Urothelium cell line (cell line): ENCODE results near the gene RAB3IP.

ENCODE experiments used
- DNase-seq: peaks from one replicate; pipeline ENCODE4 v3.0.0; 2011; ENCODE audit warnings: low spot score, mixed read lengths
- FAIRE-seq: peaks from 2 replicates; lab custom pipeline; 2011; peaks lifted over from hg19 to GRCh38; lab: Jason Lieb, UNC

RAB3IP gene, protein sequence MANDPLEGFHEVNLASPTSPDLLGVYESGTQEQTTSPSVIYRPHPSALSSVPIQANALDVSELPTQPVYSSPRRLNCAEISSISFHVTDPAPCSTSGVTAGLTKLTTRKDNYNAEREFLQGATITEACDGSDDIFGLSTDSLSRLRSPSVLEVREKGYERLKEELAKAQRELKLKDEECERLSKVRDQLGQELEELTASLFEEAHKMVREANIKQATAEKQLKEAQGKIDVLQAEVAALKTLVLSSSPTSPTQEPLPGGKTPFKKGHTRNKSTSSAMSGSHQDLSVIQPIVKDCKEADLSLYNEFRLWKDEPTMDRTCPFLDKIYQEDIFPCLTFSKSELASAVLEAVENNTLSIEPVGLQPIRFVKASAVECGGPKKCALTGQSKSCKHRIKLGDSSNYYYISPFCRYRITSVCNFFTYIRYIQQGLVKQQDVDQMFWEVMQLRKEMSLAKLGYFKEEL

DNA sequence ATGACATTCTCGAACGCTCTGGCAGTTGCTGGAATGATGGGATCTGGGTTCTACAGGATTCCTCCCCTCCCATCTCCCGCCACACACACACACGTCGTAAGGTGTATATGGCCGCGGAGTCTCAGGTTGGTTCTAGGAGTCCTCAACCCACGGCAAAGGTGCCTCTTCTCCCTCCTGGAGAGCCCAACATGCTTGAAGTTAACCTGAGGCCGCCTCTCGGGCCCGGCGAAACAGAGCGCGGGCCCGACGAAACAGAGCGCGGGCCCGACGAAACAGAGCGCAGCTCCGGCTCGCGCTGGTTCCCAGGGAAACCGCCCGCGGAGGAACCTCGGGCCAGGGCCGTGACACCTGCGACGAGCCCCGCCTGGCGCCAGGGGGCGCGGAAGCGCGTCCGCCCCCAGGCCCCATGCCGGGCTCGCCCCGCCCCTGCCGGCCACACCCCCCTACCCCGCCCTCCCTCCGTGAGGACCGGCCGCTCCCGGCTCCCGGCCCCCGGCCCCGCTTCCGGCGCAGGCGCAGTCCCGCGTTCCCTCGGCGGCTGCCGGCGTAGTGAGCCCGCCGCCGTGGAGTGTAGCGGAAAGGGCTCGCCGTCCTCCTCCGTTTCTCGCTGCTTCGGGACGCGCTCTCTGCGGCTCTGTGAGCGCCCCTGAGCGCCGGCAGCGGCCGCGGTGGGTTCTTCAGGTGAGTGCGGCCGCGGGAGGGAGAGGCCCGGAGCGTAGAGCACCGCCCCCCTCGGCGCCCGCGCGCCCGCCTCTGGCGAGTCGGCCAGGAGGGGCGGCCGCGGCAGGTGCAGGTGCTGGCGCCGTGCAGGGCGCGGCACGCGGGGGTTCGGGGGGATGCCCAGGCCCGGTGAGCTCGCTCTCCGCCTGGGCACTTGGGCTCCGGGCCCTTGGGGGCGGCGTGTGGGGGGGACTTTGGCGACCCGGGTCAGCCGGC lies at the start of gene RAB3IP:
RAB3IP (plus strand) TSS at position 510 of the 936 bp plus-strand sequence. CDS start 16,549 bp downstream, outside the sequence.
- FAIRE-seq = peak; percentile 17
- peak; percentile 95 for DNase-seq

DNA sequence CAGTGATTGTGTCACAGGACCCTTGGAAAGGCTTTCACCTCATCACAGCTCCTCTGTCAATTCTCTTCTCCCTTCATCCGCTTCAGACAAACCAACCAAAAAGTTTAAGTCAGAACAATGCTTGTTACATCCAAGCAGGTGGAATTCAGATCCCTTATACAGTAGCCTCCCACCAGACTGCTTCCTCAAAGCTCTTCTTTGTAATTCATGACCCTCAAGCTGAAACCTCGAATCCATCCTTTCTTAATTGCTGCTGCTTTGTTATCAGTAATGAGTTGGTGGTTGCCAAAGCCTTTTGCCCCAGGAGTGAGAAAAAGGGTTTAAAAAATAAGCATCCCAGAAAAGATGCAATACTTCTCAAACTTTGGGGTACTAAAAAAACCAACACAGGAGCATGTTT lies 49.0 kb upstream of the RAB3IP start:
- FAIRE-seq = no peak
- DNase-seq = no peak

DNA sequence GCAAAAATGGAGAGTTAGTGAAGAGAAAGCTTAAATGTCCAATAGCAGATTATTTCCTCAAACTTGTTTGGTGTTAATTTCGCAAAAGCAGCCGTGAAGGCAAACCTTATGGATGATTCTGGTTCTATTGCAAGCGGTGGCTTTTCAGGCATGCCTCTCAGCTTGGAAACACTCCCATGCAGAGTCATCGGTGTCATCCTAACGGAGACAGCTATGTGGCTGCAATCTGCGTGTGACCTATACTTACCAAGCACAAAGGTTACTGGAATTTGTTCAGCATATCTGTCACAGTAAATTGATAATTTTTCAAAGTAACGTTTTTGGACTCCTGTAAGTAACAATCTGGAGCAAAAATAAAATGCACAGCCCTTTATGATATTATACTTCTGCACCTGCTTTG lies 44.5 kb upstream of the RAB3IP start:
- DNase-seq (no peak), FAIRE-seq (no peak)

DNA sequence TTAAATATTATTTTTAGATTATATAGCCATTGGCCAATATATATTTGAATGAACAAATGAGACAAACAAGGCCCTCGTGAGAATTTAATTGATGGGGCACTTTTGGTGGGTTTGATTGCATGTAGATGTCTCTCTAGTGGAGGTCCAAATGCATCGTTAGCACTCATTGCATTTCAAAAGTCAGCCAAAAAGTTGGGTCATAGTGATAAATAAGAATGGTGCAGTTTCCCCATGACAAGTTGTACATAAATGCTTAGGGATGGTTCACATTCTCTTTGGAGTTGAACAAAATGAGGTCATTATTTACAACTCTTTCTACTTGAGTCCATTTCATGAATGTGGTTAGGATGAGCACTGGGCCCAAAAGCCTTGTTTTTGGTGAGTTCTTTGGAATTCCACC lies 40.6 kb upstream of the RAB3IP start:
- DNase-seq (no peak), FAIRE-seq (no peak)

DNA sequence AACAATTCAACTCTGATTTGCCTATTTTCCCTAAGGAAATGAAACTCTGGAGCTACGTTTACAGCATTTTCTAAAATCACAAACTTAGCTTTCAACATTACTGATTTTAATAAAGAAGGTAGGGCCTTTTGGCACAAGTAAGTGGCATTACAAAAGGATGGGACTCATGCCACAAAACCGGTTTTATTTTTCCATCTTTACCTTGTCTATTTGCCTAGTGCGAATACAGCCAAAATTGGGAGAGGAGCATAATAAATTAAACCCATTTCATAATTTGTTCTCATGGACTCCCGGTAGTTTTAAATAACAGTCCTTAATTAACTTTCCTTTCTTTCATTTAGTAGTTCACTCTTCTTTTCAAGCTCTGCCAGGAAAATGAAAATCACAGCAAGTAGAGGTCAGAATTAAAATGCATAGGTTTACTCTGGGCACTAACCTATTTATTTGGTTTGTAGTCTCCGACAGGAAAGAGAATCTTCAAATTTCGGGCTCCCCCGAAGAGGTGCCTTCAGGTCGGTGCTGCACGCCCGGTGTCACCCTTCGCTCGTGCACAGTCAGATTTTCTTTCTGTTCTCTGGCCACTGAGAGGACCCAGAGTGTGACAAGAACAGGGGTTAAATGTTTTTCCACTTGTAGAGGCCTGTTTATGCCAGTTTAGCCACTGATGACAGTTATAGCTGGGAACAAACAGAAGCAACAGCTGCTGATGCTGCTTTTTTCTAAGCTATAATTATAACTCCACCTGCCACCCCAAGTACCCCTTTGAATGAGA lies 39.7 kb upstream of the RAB3IP start, which contains the start of gene BEST3:
BEST3 (minus strand) TSS at position 535 of the 772 bp plus-strand sequence. CDS start 1,505 bp downstream, outside the sequence.
- FAIRE-seq (no peak), DNase-seq (no peak)

DNA sequence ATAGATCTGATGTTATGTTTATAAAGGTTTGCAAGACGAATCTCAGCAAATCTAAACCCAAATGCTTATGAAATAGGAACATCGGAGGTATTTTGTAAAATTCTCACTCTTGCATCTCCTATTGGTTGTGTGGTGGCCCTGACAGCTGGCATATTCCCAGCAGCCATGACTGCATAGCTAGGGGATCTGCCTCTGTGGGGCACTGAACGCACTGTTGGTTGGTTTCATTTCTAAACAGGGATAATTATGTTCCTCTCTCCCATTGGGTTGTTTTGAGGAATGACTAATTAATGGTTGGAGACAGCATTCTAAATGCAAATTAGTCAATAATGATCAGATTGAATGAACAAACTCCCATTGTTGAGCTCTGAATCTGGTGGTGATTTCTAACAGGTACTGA lies 36.8 kb upstream of the RAB3IP start:
- no peak for FAIRE-seq
- DNase-seq = no peak

DNA sequence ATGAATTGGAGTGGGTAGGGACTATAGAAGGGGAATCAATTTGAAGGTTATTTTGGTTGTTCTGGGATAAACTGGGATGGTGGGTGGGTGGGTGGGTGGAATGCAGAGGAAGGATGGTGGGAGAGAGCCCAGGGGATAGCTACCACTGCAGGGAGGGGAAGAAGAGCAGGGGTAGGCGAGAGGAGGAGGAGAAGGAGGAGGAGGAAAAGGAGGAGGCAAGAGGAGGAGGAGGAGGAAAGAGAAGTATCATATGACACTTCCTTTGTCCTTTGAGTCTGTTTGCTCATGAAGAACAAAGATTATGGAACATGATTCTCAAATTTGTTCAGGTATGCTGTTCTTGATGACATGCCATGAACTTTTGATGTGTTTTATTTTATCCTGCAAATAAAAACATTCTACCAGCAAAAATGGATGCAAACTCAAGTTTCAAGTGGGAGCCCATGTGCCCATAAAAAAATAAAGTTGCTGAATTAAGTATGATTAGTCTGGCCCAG lies 35.5 kb upstream of the RAB3IP start:
- FAIRE-seq (no peak), DNase-seq (no peak)

DNA sequence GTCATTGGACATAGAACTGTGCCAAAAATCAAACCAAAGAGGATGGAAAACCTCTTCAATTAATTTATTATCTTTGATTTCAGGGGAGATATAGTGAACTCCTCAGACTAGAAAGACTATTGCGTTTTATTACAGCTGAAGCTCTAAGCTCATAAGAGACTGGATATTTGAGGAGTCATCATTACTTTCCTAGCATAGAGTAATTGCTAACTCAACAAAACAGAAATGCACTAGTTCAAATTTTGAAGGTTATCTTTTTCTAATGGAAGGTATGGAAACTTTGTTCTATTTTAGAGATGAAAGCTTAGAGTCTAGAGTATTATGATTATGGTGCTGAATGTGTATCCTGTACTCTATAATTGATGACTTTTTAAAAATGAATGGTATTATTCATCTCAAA lies 34.3 kb upstream of the RAB3IP start:
- DNase-seq = no peak
- FAIRE-seq = no peak

DNA sequence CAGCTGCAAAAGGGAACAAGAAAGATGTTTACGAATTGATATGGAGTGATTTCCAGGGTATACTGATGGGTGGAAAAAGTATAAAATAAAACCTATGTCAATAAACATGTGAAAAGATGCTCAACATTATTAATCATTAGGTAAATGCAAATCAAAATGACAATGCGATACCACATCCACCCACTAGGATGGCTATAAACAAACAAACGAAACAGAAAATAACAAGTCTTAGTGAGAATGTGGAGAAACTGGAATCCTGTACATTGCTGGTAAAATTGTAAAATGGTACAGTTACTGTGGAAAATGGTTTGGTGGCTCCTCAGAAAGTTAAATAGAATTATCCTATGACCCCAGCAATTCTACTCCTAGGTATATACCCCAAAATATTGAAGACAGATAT lies 30.0 kb upstream of the RAB3IP start:
- DNase-seq (no peak), FAIRE-seq (no peak)

DNA sequence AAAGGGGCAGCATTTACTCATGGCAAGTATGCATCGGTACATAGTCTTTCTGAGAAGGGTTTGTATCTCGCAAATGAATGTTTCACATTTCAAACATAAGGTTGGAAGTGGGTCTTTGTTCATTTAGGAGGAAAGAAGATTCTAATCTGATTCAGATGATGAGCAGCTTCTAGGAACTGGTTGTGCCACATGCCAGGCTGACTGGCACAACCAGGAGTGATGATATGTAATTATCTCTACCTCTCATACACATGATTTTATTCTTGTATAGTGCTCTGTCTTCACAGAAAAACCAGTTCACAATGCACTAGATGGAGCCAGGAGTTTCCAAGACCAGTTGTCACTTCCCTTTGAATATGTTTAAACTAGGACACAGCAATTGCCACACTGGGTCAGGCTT lies 25.8 kb upstream of the RAB3IP start:
- DNase-seq (no peak), FAIRE-seq (no peak)

DNA sequence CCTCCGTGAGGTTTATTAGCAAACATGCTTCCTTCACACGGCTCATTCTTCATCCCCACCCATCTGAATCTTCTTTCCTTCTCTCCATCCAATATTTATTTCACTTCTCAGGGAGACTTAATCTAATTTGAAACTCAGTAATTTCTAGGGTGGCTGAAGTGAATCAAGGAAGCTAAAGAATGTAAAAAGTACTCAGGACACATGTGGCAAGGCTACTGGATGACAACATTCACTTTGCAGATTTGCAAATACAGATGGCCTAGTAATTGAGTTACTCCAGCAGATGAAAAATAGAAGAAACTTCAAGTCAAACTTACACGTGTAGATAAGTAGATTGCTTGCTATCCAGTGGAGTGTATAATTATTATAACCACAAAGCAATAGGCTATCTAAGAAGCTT lies 24.1 kb upstream of the RAB3IP start:
- no peak for FAIRE-seq
- no peak for DNase-seq

DNA sequence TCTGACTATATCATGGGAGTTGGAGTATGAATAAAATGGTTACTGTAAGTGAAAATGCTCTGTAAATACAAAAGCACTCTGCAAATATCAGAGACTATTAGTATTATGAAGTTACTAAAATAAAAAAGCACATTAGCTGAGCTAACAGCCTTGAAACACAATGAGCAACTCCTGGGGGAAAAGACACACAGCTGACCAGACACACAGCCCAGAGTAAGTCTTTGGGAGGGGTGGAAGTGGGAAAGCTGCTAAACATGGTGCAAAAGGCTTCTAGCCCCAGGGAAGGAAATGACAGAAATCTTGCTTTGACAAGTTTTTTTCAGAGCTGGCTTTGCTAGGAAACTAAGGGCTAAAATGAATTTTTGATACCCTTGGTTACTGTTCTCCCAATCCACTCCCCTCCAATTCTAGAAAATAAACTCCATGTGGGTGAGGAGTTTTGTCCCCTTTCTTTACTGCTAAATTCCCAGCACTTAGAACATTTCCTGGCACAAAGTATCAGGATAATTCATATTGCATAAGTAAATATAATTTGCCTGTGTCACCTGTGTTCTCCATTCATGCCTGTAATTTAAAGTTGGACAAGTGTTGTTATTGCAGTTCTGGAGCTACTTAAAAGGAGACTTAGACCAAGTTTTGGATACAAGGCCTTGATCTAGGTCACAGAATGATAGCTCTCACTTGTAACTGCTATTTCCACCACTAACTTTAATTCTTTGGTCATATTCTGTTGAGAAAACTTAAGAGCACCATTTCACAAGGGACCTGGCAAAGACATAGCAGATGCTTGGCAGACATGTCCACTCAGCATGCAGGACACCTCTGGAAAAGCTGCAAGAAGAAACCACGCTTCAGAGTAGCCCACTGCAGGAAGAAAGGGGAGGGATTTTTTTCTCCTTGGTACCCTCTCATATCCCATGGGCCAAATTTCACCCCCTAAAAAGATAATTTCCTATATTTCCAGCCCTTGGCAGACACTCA lies 19.0 kb upstream of the RAB3IP start:
- FAIRE-seq (no peak), DNase-seq (no peak)

DNA sequence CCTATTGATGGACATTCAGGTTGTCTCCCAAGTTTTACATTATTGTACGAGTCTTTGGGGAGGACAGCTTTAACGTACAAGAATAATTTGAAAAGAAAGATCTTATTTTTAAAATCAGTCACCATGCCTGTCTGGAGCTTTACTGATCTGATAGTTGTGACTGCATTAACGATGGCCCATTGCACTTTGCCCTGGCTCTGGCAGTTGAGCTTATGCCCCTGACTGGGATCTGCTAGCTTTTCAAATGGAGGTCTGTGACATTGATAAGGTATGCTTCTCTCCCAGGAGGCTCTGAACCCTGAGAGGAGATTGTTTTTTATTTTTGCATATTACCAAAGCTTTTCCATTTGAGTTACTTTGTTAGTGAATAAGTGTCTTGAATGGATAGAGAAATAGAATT lies 17.9 kb upstream of the RAB3IP start:
- no peak for DNase-seq
- no peak for FAIRE-seq

DNA sequence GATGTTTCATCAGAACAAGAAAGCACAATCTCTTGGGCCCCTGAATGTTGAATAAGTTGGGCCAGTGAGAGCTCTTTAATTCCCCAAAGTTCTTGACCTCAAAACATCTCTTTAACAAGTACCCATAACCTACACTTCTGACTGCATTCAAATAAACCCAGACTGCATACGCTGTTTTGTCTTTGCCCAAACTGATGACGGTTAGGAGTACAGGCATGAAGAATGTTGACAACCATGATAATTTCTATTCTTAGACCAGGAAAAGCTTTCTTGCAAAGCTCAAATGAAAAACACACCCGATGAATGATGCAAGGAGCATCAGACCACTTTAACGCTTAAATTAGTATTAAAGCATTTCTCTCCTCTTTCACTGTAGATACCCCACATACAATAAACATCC lies 11.7 kb upstream of the RAB3IP start:
- DNase-seq (no peak), FAIRE-seq (no peak)

DNA sequence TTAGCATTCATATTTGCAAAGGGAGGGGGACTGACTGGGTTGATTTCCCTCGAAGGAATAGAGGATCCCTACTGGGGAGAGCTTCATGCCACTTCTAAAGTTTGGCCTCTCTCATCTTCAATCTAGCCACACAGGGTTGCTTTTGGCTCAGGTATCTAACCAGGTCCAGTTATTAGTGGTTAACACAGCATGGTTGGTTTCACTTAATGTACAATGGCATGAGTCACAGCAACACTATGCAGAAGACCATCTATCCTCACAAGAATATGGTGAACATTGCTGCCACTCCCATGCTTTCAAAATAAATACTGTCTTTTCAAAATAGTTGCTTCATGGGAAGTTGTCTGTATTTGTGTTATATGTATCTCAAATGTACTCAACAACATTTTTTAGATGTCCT lies 6.6 kb upstream of the RAB3IP start:
- DNase-seq (no peak), FAIRE-seq (no peak)

DNA sequence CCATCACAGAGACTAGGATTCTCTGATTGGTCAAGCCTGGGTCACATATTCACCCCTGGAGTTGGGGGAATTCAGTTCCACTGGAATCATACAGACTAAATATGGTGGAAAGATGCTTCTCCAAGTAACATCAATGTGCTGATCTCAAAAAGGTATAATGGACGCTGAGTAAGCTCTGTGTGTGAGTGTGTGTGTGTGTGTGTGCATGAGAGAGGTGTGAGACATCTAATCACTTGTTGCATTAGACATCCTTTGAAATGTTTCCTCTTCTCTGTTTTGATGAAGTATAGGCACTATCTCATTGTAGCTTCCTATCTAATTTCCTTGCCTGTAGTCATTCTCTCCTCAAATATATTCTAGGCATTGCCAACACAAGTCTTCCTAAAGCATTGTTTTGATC lies 5.0 kb upstream of the RAB3IP start:
- FAIRE-seq = no peak
- DNase-seq = no peak

DNA sequence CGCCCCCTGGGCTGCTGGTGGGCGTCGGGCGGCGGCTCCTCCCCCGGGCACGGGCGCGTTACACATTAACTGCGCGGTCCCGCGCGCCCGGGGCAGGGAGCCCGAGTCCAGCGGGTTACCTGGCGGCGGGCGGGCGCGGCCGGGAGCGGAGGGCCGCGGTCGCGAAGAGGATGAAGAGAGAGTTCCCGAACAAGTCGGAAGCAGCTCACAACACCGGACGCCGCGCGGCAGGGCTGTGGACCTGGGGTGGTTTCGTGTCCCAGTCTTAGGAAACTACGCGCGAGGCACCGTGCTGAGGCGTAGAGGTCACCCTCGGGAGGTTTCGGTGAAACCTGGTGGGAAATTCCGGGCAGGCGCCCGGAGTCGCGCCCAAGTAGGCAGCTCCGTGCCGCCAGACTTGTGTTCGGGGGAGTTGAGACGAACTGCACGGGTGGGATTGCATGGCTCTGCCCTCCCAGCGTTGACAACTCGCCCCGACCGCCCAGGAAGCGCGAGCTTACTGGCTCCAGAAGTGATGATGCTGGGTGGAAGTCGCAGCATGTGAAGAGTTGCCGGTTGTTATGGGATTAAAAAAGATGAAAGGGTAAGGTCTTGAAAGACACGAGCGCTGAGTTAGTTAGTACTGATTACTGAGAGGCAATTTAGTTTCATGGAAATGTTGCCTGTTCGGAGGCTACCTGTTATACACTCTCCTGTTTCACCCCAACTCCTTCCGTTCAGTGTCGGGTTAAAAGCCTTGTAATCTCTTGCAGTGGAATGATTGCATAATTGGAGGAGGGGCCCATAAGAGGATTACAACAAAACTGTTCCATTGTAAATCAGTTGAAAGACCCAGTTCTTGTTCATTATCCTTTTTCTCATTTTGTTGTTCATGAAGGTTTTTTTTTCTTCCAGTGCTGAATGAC lies 879 bp downstream of the RAB3IP start:
- FAIRE-seq = no peak
- DNase-seq = peak; percentile 32

DNA sequence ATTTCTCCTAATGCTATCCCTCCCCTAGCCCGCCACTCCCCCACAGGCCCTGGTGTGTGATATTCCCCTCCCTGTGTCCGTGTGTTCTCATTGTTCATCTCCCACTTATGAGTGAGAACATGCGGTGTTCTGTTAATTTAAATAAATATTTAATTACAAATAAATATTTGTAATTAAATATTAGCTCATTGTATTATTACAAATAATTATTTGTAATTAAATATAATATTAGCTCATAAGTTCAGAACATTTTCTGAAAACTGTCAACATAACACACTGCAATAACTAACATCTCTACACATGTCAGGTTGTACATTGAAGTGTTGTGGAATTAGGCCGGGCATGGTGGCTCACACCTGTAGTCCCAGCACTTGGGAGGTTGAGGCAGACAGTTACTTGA lies 5.4 kb downstream of the RAB3IP start:
- DNase-seq = no peak
- FAIRE-seq = no peak

DNA sequence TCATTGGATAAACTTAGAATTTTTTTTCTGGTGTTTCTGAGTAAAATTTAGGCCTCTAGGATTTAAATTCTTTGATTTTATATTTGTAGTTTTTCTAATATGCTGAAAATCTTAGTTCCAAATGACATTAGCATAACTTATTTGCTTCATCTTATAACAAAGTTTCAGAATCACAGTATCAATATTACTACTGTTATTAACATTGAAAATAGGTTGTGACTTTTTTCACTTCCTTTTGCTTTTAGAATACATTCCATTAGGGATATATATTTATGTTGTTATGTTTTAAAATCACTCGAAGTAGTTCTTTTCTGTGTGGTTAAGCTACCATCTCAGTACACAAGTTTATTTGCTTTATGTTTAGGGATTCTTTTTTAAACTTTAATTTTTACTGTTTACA lies 12.8 kb downstream of the RAB3IP start:
- DNase-seq (no peak), FAIRE-seq (no peak)
